OCI-LY1 (cell line): ENCODE data around the gene APCDD1.

Experiments
- H2AFZ ChIP-seq: fragments of 200-600 bp; sonication (generic), shearing (Covaris generic); 2 replicates; pipeline ENCODE4 v1.6.0; 2014; ENCODE audit warnings: antibody characterized with exemption, mild to moderate bottlenecking, low read length
- H3F3A ChIP-seq: fragments of 200-600 bp; sonication (generic), shearing (Covaris generic); 2 replicates; pipeline ENCODE4 v1.6.0; 2014; ENCODE audit warnings: mild to moderate bottlenecking, antibody characterized with exemption, low read length, moderate library complexity; ENCODE audit not compliant: insufficient read depth
- H3K27ac ChIP-seq: fragments of 200-600 bp; sonication (generic); 2 replicates; pipeline ENCODE4 v1.5.1; 2014; ENCODE audit warnings: low read length, mixed run types, mild to moderate bottlenecking, low read depth; ENCODE audit not compliant: poor library complexity, severe bottlenecking
- H3K27me3 ChIP-seq: fragments of 200-600 bp; sonication (generic); 2 replicates; pipeline ENCODE4 v1.6.0; 2014; ENCODE audit warnings: antibody characterized with exemption, mild to moderate bottlenecking, low read length, moderate library complexity; ENCODE audit not compliant: insufficient read depth
- H3K36me3 ChIP-seq: fragments of 200-600 bp; sonication (generic); 2 replicates; pipeline ENCODE4 v1.6.1; 2014; ENCODE audit warnings: mild to moderate bottlenecking, antibody characterized with exemption, low read length, moderate library complexity, mixed read lengths; ENCODE audit not compliant: insufficient read depth
- H3K4me1 ChIP-seq: fragments of 200-600 bp; sonication (generic); 2 replicates; pipeline ENCODE4 v1.5.1; 2014; ENCODE audit warnings: mild to moderate bottlenecking, low read length, moderate library complexity; ENCODE audit not compliant: insufficient read depth, severe bottlenecking
- H3K4me2 ChIP-seq: fragments of 200-600 bp; sonication (generic), shearing (Covaris generic); 2 replicates; pipeline ENCODE4 v1.6.1; 2014; ENCODE audit warnings: low read length
- H3K4me3 ChIP-seq: fragments of 200-600 bp; sonication (generic); 2 replicates; pipeline ENCODE4 v1.5.1; 2014; ENCODE audit warnings: low read length, low read depth, mild to moderate bottlenecking, mixed read lengths; ENCODE audit not compliant: poor library complexity, severe bottlenecking
- H3K79me2 ChIP-seq: fragments of 200-600 bp; shearing (Covaris generic); 2 replicates; pipeline ENCODE4 v1.6.1; 2016; ENCODE audit warnings: mixed run types, low read length, mixed read lengths; ENCODE audit not compliant: insufficient read depth
- H3K9ac ChIP-seq: fragments of 200-600 bp; sonication (generic), shearing (Covaris generic); 2 replicates; pipeline ENCODE4 v1.6.1; 2014; ENCODE audit warnings: mild to moderate bottlenecking, low read length, mixed read lengths
- H3K9me2 ChIP-seq: fragments of 200-600 bp; sonication (generic), shearing (Covaris generic); 2 replicates; pipeline ENCODE4 v1.6.1; 2014; ENCODE audit warnings: low read depth, mild to moderate bottlenecking, low read length, mixed read lengths
- H3K9me3 ChIP-seq: fragments of 200-600 bp; shearing (Covaris generic); 2 replicates; pipeline ENCODE4 v1.6.1; 2014; ENCODE audit warnings: low read length, mixed read lengths
- H4K20me1 ChIP-seq: fragments of 200-600 bp; sonication (generic), shearing (Covaris generic); 2 replicates; pipeline ENCODE4 v1.6.0; 2016; ENCODE audit warnings: mild to moderate bottlenecking, low read length; ENCODE audit not compliant: insufficient read depth
- EZH2 ChIP-seq: fragments of 200-600 bp; sonication (generic), shearing (Covaris generic); IDR thresholded peaks from 2 replicates; pipeline ENCODE4 v1.8.0; 2017; ENCODE audit warnings: borderline replicate concordance, mixed run types, mild to moderate bottlenecking, antibody characterized with exemption, low read length, moderate library complexity, mixed read lengths
- TF ChIP-seq, protein P1 (sequence below): fragments of 200-600 bp; sonication (generic), shearing (Covaris generic); IDR thresholded peaks from 2 replicates; pipeline ENCODE4 v1.5.1; 2017; ENCODE audit warnings: mild to moderate bottlenecking, antibody characterized with exemption, low read length, moderate library complexity, mixed read lengths

APCDD1 gene

DNA sequence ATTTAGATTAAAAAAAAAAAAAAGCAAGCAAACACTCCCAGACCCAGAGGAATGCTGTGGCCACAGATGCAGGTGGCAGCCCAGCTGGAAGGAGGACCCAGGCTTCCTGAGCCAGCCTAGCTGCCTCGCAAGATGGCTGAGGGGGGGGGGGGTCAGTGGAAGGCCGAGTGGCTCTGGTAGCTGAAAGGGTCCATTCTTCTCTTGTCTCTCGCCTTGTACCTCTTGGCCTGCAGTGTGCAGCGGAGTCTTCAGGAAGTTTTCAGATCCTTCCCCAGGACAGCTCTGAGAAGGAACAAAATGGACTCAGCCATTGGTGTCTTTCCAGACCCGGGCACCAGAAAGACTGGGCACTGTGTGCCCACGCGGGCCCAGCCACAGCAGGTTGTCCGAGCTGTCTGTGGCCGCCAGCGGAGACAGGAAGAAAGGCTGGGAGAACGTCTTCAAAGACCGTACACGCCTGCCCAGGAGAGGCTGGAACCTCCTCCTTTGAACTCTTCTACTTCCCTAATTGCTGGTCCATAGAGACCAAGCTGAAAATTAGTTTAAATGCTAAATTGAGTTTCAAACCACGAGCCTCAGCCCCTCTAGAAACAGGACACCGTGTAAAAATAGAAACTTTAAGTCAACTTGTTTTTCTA lies 21.3 kb downstream of the APCDD1 start:
- H3K27me3 ChIP-seq: no peaks in the 10 kb centered on the region; the same call in 1 of the 2 replicates
- H3K79me2 ChIP-seq: no peaks in the 10 kb centered on the region
- H3K4me3 ChIP-seq: peak overlapping the region; percentile 4
- no peaks in the 10 kb centered on the region for H3F3A ChIP-seq
- TF ChIP-seq, protein P1, sequence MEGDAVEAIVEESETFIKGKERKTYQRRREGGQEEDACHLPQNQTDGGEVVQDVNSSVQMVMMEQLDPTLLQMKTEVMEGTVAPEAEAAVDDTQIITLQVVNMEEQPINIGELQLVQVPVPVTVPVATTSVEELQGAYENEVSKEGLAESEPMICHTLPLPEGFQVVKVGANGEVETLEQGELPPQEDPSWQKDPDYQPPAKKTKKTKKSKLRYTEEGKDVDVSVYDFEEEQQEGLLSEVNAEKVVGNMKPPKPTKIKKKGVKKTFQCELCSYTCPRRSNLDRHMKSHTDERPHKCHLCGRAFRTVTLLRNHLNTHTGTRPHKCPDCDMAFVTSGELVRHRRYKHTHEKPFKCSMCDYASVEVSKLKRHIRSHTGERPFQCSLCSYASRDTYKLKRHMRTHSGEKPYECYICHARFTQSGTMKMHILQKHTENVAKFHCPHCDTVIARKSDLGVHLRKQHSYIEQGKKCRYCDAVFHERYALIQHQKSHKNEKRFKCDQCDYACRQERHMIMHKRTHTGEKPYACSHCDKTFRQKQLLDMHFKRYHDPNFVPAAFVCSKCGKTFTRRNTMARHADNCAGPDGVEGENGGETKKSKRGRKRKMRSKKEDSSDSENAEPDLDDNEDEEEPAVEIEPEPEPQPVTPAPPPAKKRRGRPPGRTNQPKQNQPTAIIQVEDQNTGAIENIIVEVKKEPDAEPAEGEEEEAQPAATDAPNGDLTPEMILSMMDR: no peak
- TF ChIP-seq EZH2: no peak
- no peaks in the 10 kb centered on the region; the same call in 1 of the 2 replicates for H3K36me3 ChIP-seq
- H3K9ac ChIP-seq: no peak overlapping the region
- H2AFZ ChIP-seq: no peak overlapping the region
- no peaks in the 10 kb centered on the region for H3K9me3 ChIP-seq
- H3K4me1 ChIP-seq: peaks cover 32% of the 10 kb centered on the region
- no peaks in the 10 kb centered on the region for H3K9me2 ChIP-seq
- no peaks in the 10 kb centered on the region for H4K20me1 ChIP-seq
- no peak overlapping the region for H3K27ac ChIP-seq
- H3K4me2 ChIP-seq: peak overlapping the region; percentile 35; the same call in 1 of the 2 replicates

DNA sequence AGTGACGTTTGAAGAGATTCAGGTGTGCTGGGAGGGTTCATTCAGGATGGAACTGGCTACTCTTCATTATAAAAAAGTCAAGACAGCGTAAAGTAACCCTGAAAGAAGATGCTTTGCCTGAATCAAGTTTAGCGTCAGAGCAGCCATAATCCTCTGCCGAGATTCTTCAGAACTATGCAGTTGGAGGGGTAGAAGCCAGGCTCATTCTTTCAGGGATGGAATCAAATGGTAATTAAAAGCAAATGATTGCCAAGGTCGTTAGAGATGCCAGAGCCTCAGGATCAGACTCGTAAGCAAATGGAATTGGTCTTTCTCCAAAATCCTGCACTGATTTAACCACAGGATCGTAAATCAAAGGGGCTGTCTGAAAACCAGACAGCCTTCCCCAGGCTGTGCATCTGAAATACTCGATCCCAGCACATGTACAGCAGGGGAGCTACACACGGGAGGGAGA lies 21.9 kb downstream of the APCDD1 start:
- Histone ChIP-seq H3K4me2 (peak overlapping the region; percentile 35; the same call in 1 of the 2 replicates), H3K9me3 (no peaks in the 10 kb centered on the region), H3K4me3 (peak overlapping the region; percentile 4), H3K27me3 (no peaks in the 10 kb centered on the region; the same call in 1 of the 2 replicates), H3K9me2 (no peaks in the 10 kb centered on the region), H3K9ac (no peak overlapping the region), H3K4me1 (peaks cover 33% of the 10 kb centered on the region), H4K20me1 (no peaks in the 10 kb centered on the region), H3K27ac (no peak overlapping the region), H3K36me3 (no peaks in the 10 kb centered on the region; the same call in 1 of the 2 replicates), H3K79me2 (no peaks in the 10 kb centered on the region), H3F3A (no peaks in the 10 kb centered on the region), H2AFZ (no peak overlapping the region)
- TF ChIP-seq, protein P1: no peak
- TF ChIP-seq EZH2: no peak

DNA sequence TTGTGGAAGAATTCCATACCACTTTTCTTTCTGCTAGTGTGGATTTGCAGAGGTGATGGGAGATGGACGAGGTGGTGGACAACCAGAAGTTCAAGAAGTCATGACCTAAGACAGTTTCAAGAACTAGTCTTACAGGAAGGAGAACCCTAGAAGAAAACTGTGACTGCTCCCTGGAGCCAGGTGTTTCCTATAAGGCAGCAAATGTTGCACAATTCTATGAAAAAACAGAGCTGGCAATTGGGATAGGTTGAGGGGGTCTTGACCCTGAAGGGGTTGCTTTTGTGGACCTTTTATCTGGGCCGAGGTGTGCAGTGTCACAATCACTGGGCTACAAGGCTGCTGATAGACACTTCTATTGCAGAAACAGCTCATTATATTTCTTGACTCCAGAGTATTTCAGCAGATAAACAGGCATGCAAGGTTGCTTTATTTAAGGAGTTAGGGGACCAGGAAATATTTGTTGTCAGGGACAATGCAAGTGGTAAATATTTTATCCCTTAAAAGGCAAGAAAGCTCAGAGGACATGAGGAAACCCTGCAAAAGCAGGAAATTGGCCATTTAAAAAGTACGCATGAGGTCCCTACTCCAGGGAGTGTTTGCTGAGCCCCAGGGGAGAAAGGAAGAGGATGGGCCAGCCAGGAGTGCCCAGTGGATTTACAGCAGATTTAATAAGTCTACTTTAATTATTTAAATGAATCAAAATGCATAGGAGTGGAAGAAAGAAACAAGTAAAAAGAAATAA lies 22.9 kb downstream of the APCDD1 start:
- Histone ChIP-seq H3K9ac (no peak overlapping the region), H2AFZ (no peak overlapping the region), H3K9me3 (no peaks in the 10 kb centered on the region), H3K79me2 (no peaks in the 10 kb centered on the region), H3K27ac (no peak overlapping the region), H3F3A (no peaks in the 10 kb centered on the region), H3K27me3 (no peaks in the 10 kb centered on the region; the same call in 1 of the 2 replicates), H3K4me1 (peaks cover 42% of the 10 kb centered on the region), H3K36me3 (no peaks in the 10 kb centered on the region; the same call in 1 of the 2 replicates), H3K4me2 (no peak overlapping the region), H4K20me1 (no peaks in the 10 kb centered on the region), H3K9me2 (no peaks in the 10 kb centered on the region), H3K4me3 (no peak overlapping the region)
- TF ChIP-seq, protein P1: no peak
- no peak for TF ChIP-seq EZH2
